HG02623 (cell line): ENCODE data around the gene MTX2.
A peak's percentile ranks its signal among the peaks of the same experiment; 100 is the strongest.
"Not testable (repeated sequence)": the region's sequence is repeated elsewhere in the genome, so short reads cannot be mapped to it uniquely, and the experiment has no call there.

ENCODE experiments used
- ATAC-seq: cut with Tn5 transposase; IDR thresholded peaks from one replicate; pipeline ENCODE4 v1.9.1; 2021; ENCODE audit warnings: moderate library complexity; ENCODE audit not compliant: unreplicated experiment

MTX2 gene

GRCh38 chr2:176285321-176285720 lies 16.1 kb downstream of the MTX2 start:
- ATAC-seq: no peak

GRCh38 chr2:176291335-176291734 lies 22.1 kb downstream of the MTX2 start:
- ATAC-seq: no peak

GRCh38 chr2:176291809-176292283 lies 22.6 kb downstream of the MTX2 start:
- peak; percentile 94 for ATAC-seq

- no peak for ATAC-seq
Measured at GRCh38 chr2:176292608-176293007, 23.4 kb downstream of the MTX2 start.

GRCh38 chr2:176293334-176293733 lies 24.1 kb downstream of the MTX2 start:
- ATAC-seq: no peak

- ATAC-seq: no peak
Measured at GRCh38 chr2:176297067-176297466, 27.8 kb downstream of the MTX2 start.

- ATAC-seq: no peak
Measured at GRCh38 chr2:176297737-176298136, 28.5 kb downstream of the MTX2 start.

- not testable (repeated sequence) for ATAC-seq
Measured at GRCh38 chr2:176306020-176306419, 36.8 kb downstream of the MTX2 start.

GRCh38 chr2:176317199-176317598 lies 48.0 kb downstream of the MTX2 start:
- no peak for ATAC-seq

- ATAC-seq: peak; percentile 55
Measured at GRCh38 chr2:176317623-176318065, 48.4 kb downstream of the MTX2 start.

- ATAC-seq: no peak
Measured at GRCh38 chr2:176321916-176322315, 52.7 kb downstream of the MTX2 start.

- ATAC-seq: no peak
Measured at GRCh38 chr2:176324862-176325261, 55.6 kb downstream of the MTX2 start.

GRCh38 chr2:176325732-176326131 lies 56.5 kb downstream of the MTX2 start:
- ATAC-seq: no peak

GRCh38 chr2:176328149-176328548 lies 58.9 kb downstream of the MTX2 start:
- no peak for ATAC-seq

GRCh38 chr2:176330612-176331011 lies 61.4 kb downstream of the MTX2 start:
- no peak for ATAC-seq

- no peak for ATAC-seq
Measured at GRCh38 chr2:176331646-176332045, 62.4 kb downstream of the MTX2 start.

- ATAC-seq: no peak
Measured at GRCh38 chr2:176334729-176335128, 65.5 kb downstream of the MTX2 start.

GRCh38 chr2:176338395-176338794 lies 69.2 kb downstream of the MTX2 start:
- no peak for ATAC-seq

GRCh38 chr2:176339208-176339607 lies 70.0 kb downstream of the MTX2 start:
- ATAC-seq: no peak

GRCh38 chr2:176356251-176356650 lies 87.0 kb downstream of the MTX2 start:
- no peak for ATAC-seq

GRCh38 chr2:176364273-176364977 lies 95.2 kb downstream of the MTX2 start:
- ATAC-seq: no peak

GRCh38 chr2:176368349-176368748 lies 99.1 kb downstream of the MTX2 start:
- no peak for ATAC-seq
